C4-2B (cell line): ENCODE data around the gene TACR1.

ENCODE experiments used
- H3K27ac ChIP-seq: fragments of 450-650 bp; 2 replicates; pipeline ENCODE4 v1.5.1; 2017
- CTCF ChIP-seq: fragments of 450-650 bp; conservative IDR thresholded peaks from 2 replicates; pipeline ENCODE4 v1.5.1; 2017; ENCODE audit warnings: mild to moderate bottlenecking
- ZFX ChIP-seq: fragments of 450-650 bp; IDR thresholded peaks from 2 replicates; pipeline ENCODE4 v1.6.1; 2017

TACR1 gene

GRCh38 chr2:75130171-75130570, 69.1 kb downstream of the TACR1 start:
- no peak overlapping the region for H3K27ac ChIP-seq
- TF ChIP-seq CTCF = no peak; the same call in 1 of the 2 replicates
- TF ChIP-seq ZFX = no peak

GRCh38 chr2:75123876-75124275, 75.4 kb downstream of the TACR1 start:
- no peak for TF ChIP-seq ZFX
- no peak for TF ChIP-seq CTCF

GRCh38 chr2:75113231-75113869, 86.0 kb downstream of the TACR1 start:
- no peak overlapping the region for H3K27ac ChIP-seq
- TF ChIP-seq CTCF (no peak), ZFX (no peak)

More at GRCh38 chr2:75123876-75124275, 75.4 kb downstream of the TACR1 start:
- H3K27ac ChIP-seq = no peak overlapping the region

- H3K27ac ChIP-seq = no peak overlapping the region
- TF ChIP-seq CTCF = no peak
- TF ChIP-seq ZFX = no peak
These were observed 90.3 kb downstream of the TACR1 start for GRCh38 chr2:75108937-75109482.

GRCh38 chr2:75102011-75102410, 97.3 kb downstream of the TACR1 start:
- H3K27ac ChIP-seq = no peak overlapping the region
- no peak for TF ChIP-seq CTCF
- TF ChIP-seq ZFX = no peak

- no peak overlapping the region for H3K27ac ChIP-seq
- TF ChIP-seq ZFX (no peak), CTCF (no peak)
These were observed 98.5 kb downstream of the TACR1 start for GRCh38 chr2:75100801-75101151.

GRCh38 chr2:75100011-75100800, 99.1 kb downstream of the TACR1 start:
- H3K27ac ChIP-seq = no peak overlapping the region

More at GRCh38 chr2:75100011-75100800, 99.1 kb downstream of the TACR1 start:
- TF ChIP-seq ZFX (no peak), CTCF (no peak)
